K562 (cell line): ENCODE results near the gene EXOC3L1. TPM values are rescaled to one million over a fixed set of nuclear protein-coding genes. Genes with fewer than 3 reads are reported as not detected.

Experiments used
- ATF7 ChIP-seq: fragments of 450-650 bp; IDR thresholded peaks from 2 replicates; pipeline ENCODE4 v1.7.1; 2014; ENCODE audit warnings: mild to moderate bottlenecking, moderate library complexity
- CCAR2 ChIP-seq: fragments of 200-400 bp; formaldehyde crosslinking; IDR thresholded peaks from 2 replicates; pipeline ENCODE4 v1.6.1; 2017; ENCODE audit warnings: mild to moderate bottlenecking, low read depth, low read length
- E2F1 ChIP-seq: sonication (generic); formaldehyde crosslinking; IDR thresholded peaks from 2 replicates; pipeline ENCODE4 v1.8.1; 2023; ENCODE audit warnings: mild to moderate bottlenecking, missing genetic modification reagents, moderate library complexity
- ELF2 ChIP-seq: fragments of 250-450 bp; sonication (Bioruptor Pico); IDR thresholded peaks from 2 replicates; pipeline ENCODE4 v1.5.0; 2021; ENCODE audit warnings: mild to moderate bottlenecking
- ETS2 ChIP-seq: IDR thresholded peaks from 2 replicates; pipeline ENCODE4 v1.6.1; 2016; ENCODE audit warnings: borderline replicate concordance, missing genetic modification characterization, mild to moderate bottlenecking, moderate library complexity, missing compliant biosample characterization; ENCODE audit not compliant: poor library complexity, severe bottlenecking
- FOS ChIP-seq: IDR thresholded peaks from 3 replicates; pipeline ENCODE4 v1.6.1; 2011; ENCODE audit not compliant: insufficient read length; ENCODE audit errors: extremely low read depth
- FOSL1 ChIP-seq: fragments of 200-800 bp; sonication (Bioruptor generic); conservative IDR thresholded peaks from 2 replicates; pipeline ENCODE4 v1.6.1; 2016; ENCODE audit warnings: missing genetic modification characterization, missing compliant biosample characterization
- GTF2F1 ChIP-seq: IDR thresholded peaks from 2 replicates; pipeline ENCODE4 v1.6.1; 2011; ENCODE audit warnings: low read depth, low read length, improper control_type of control experiment
- HMG20A ChIP-seq: fragments of 450-650 bp; formaldehyde crosslinking; conservative IDR thresholded peaks from 2 replicates; pipeline ENCODE4 v1.4.0; 2020; ENCODE audit warnings: mild to moderate bottlenecking, mixed read lengths
- STAT6 ChIP-seq: sonication (generic); formaldehyde crosslinking; IDR thresholded peaks from 2 replicates; pipeline ENCODE4 v1.8.1; 2023; ENCODE audit warnings: mild to moderate bottlenecking, missing genetic modification reagents
- TCF7 ChIP-seq: sonication (generic); IDR thresholded peaks from 2 replicates; pipeline ENCODE4 v1.6.1; 2016; ENCODE audit warnings: antibody characterized with exemption, borderline replicate concordance
- WHSC1 ChIP-seq: IDR thresholded peaks from one replicate; pipeline ENCODE4 v1.6.1; 2012; ENCODE audit warnings: low read length, control low read depth, inconsistent platforms
- YBX1 ChIP-seq: fragments of 450-650 bp; IDR thresholded peaks from 2 replicates; pipeline ENCODE4 v1.7.1; 2016; ENCODE audit warnings: mild to moderate bottlenecking
- ZNF668 ChIP-seq: fragments of 250-450 bp; sonication (Bioruptor Pico); IDR thresholded peaks from 2 replicates; pipeline ENCODE4 v1.8.0; 2022; ENCODE audit warnings: mild to moderate bottlenecking, inconsistent platforms
- polyA plus RNA-seq, 8 experiments: library from polyadenylated mRNA; depleted of rRNA in 4 of 8; stranded (reverse) in 5 of 8; unstranded in 3 of 8; fragments of >200 nt; fragmentation: Nextera tagmentation in 2 of 8; fragmentation: Illumina TruSeq in 1 of 8; extraction: Ambion mirVana in 2 of 8; extraction: Trizol in 1 of 8; gene quantifications; 2 replicates each; pipeline versions ENCODE4 v1.2.1 to v1.2.3, GENCODE V29; 2011 to 2014; ENCODE audit warnings: inconsistent platforms in 1 of 8, missing spikeins in 1 of 8
- total RNA-seq, 7 experiments: library from RNA; depleted of rRNA in 6 of 7; stranded (reverse); fragments of >200 nt in 6 of 7; fragmentation: Illumina TruSeq in 2 of 7; extraction: Trizol in 2 of 7; gene quantifications; 2 replicates each; pipeline versions ENCODE4 v1.2.1 to v1.2.3, GENCODE V29; 2011 to 2021; ENCODE audit warnings: low replicate concordance in 1 of 7
- TF ChIP-seq, protein P1 (sequence below), 2 experiments: IDR thresholded peaks in 1 of 2; conservative IDR thresholded peaks in 1 of 2; 2 replicates each; pipeline ENCODE4 v1.6.1; 2016; ENCODE audit warnings: low read depth in 2 of 2, mild to moderate bottlenecking in 1 of 2, missing compliant biosample characterization in 1 of 2, missing genetic modification characterization in 1 of 2, moderate library complexity in 1 of 2
- TF ChIP-seq, protein P2 (sequence below), 3 experiments: IDR thresholded peaks in 2 of 3; conservative IDR thresholded peaks in 1 of 3; 2 replicates each; pipeline ENCODE4 v1.5.1; 2011 to 2012; ENCODE audit warnings: low read length in 3 of 3, mild to moderate bottlenecking in 3 of 3, control low read depth in 2 of 3, improper control_type of control experiment in 1 of 3, inconsistent platforms in 1 of 3, low read depth in 1 of 3, mixed read lengths in 1 of 3, moderate library complexity in 1 of 3; ENCODE audit not compliant: insufficient read depth in 2 of 3

Gene EXOC3L1
- total and polyA plus RNA-seq, 9 of the 15 experiments (the other 6 are each of a cell fraction or from before 2014, with no cell fraction given) = 0.08 TPM; not detected in 8

DNA sequence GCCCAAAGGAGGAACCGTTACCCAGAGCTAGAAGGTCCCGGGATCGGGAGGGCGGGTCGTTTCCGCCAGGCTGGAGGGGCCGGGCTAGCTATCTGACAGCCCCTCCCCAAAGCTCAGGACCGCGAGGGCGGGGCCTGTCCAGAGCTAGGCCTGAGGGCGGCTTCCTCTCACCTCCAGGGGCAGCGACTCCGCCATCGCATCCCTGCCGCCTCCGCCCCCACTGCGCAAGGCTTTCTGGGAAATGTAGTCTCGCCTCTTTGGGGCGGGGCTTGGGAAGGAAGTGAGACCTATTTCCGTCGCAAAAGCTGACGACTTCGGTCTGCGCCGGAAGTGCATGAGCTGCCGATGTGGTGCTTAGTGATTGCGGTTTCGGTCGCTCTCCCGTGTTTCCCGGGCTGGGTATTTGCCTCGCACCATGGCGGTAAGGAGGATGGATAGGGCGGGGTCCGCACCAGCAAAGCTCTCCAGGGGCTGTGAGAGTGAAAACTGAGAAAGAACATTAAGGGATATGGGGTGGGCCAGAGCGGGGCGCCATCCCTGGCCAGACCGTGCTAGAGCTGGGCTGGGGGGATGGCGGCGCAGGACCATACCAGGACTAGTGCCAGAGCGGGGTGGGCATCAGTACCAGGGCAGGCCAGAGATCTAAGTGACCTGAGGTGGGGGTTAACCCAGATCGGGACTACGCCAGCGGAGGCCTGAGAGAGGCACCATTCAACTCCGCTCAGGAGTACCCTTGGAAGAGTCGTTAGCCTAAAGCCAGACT lies 37.0 kb upstream of the EXOC3L1 start, which contains the start of gene TMEM208 (continued):
- TF ChIP-seq, protein P1, sequence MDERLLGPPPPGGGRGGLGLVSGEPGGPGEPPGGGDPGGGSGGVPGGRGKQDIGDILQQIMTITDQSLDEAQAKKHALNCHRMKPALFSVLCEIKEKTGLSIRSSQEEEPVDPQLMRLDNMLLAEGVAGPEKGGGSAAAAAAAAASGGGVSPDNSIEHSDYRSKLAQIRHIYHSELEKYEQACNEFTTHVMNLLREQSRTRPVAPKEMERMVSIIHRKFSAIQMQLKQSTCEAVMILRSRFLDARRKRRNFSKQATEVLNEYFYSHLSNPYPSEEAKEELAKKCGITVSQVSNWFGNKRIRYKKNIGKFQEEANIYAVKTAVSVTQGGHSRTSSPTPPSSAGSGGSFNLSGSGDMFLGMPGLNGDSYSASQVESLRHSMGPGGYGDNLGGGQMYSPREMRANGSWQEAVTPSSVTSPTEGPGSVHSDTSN (CRISPR knock-in tag; IDR thresholded peaks at IDR 0.05; ENCODE audit: low read depth) = no peak
- TF ChIP-seq, protein P1 (tag; conservative IDR thresholded peaks at IDR 0.05; ENCODE audit: low read depth) = no peak
- TF ChIP-seq E2F1 (CRISPR knock-in tag) (no peak), WHSC1 (no peak), CCAR2 (no peak), ZNF668 (CRISPR knock-in tag) (no peak), HMG20A (CRISPR knock-in tag) (no peak), ELF2 (CRISPR knock-in tag) (peak; percentile 100), ETS2 (tag) (no peak), STAT6 (no peak), FOS (no peak), ATF7 (peak; percentile 82), YBX1 (no peak), FOSL1 (tag) (peak; percentile 57; the same call in 1 of the 2 replicates), TCF7 (no peak), GTF2F1 (0 out of 2 replicates have a peak, but pooled peaks have one; percentile 26)
- TF ChIP-seq, protein P2, sequence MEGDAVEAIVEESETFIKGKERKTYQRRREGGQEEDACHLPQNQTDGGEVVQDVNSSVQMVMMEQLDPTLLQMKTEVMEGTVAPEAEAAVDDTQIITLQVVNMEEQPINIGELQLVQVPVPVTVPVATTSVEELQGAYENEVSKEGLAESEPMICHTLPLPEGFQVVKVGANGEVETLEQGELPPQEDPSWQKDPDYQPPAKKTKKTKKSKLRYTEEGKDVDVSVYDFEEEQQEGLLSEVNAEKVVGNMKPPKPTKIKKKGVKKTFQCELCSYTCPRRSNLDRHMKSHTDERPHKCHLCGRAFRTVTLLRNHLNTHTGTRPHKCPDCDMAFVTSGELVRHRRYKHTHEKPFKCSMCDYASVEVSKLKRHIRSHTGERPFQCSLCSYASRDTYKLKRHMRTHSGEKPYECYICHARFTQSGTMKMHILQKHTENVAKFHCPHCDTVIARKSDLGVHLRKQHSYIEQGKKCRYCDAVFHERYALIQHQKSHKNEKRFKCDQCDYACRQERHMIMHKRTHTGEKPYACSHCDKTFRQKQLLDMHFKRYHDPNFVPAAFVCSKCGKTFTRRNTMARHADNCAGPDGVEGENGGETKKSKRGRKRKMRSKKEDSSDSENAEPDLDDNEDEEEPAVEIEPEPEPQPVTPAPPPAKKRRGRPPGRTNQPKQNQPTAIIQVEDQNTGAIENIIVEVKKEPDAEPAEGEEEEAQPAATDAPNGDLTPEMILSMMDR (IDR thresholded peaks at IDR 0.05 in 2 of 3, conservative IDR thresholded peaks at IDR 0.05 in 1 of 3; ENCODE audit: insufficient read depth in 2 of 3, low read depth in 1 of 3, low read length in 3 of 3) = peak in 2 of 3 experiments; percentile 27 to 28; a peak in 4 of 6 replicates
